K562 (cell line): ENCODE data around the gene AKAP14. TPM values are rescaled to one million over a fixed set of nuclear protein-coding genes. Genes with fewer than 3 reads are reported as not detected.
A peak's percentile ranks its signal among the peaks of the same experiment; 100 is the strongest.

Experiments used
- AFF4 ChIP-seq: sonication (generic); formaldehyde crosslinking; IDR thresholded peaks from 2 replicates; pipeline ENCODE4 v1.8.0; 2023; ENCODE audit warnings: mild to moderate bottlenecking, missing genetic modification reagents
- ATF2 ChIP-seq: sonication (generic); formaldehyde crosslinking; IDR thresholded peaks from 2 replicates; pipeline ENCODE4 v1.8.1; 2022; ENCODE audit warnings: missing genetic modification reagents
- CAMTA2 ChIP-seq: fragments of 250-450 bp; sonication (Bioruptor Pico); conservative IDR thresholded peaks from 2 replicates; pipeline ENCODE4 v1.5.1; 2022
- CXXC5 ChIP-seq: fragments of 250-450 bp; sonication (Bioruptor Pico); IDR thresholded peaks from 2 replicates; pipeline ENCODE4 v1.8.0; 2022; ENCODE audit warnings: inconsistent platforms, mild to moderate bottlenecking, moderate library complexity
- HDAC2 ChIP-seq: fragments of 450-650 bp; IDR thresholded peaks from 2 replicates; pipeline ENCODE4 v1.6.1; 2016; ENCODE audit warnings: mild to moderate bottlenecking
- KLF6 ChIP-seq: fragments of 250-450 bp; sonication (Bioruptor Pico); IDR thresholded peaks from 2 replicates; pipeline ENCODE4 v1.4.0; 2020; ENCODE audit warnings: mild to moderate bottlenecking, moderate library complexity, borderline replicate concordance
- RNF2 ChIP-seq: sonication (generic); IDR thresholded peaks from 2 replicates; pipeline ENCODE4 v1.6.1; 2016
- SMAD3 ChIP-seq: fragments of 450-650 bp; formaldehyde crosslinking; conservative IDR thresholded peaks from 2 replicates; pipeline ENCODE4 v1.4.0; 2020; ENCODE audit warnings: mild to moderate bottlenecking
- TAF1 ChIP-seq: IDR thresholded peaks from 2 replicates; pipeline ENCODE4 v1.6.1; 2011; ENCODE audit warnings: mild to moderate bottlenecking, low read length, moderate library complexity; ENCODE audit not compliant: insufficient read depth, control insufficient read depth, severe bottlenecking; ENCODE audit errors: extremely low read depth
- ZBTB40 ChIP-seq, 2 experiments: fragments of 450-650 bp in 1 of 2; sonication (generic) in 1 of 2; formaldehyde crosslinking in 1 of 2; IDR thresholded peaks; 2 replicates each; pipeline versions ENCODE4 v1.7.1 to v1.9.0; 2016 to 2022; ENCODE audit warnings: inconsistent platforms in 1 of 2, mild to moderate bottlenecking in 1 of 2, missing genetic modification reagents in 1 of 2
- ZNF133 ChIP-seq: fragments of 250-450 bp; sonication (Bioruptor Pico); IDR thresholded peaks from 2 replicates; pipeline ENCODE4 v1.4.0; 2020; ENCODE audit warnings: mild to moderate bottlenecking
- ZNF766 ChIP-seq: fragments of 200-800 bp; sonication (Bioruptor generic); conservative IDR thresholded peaks from 2 replicates; pipeline ENCODE4 v1.6.1; 2016; ENCODE audit warnings: missing genetic modification characterization, missing compliant biosample characterization
- polyA plus RNA-seq, 8 experiments: library from polyadenylated mRNA; depleted of rRNA in 4 of 8; stranded (reverse) in 5 of 8; unstranded in 3 of 8; fragments of >200 nt; fragmentation: Nextera tagmentation in 2 of 8; fragmentation: Illumina TruSeq in 1 of 8; extraction: Ambion mirVana in 2 of 8; extraction: Trizol in 1 of 8; gene quantifications; 2 replicates each; pipeline versions ENCODE4 v1.2.1 to v1.2.3, GENCODE V29; 2011 to 2014; ENCODE audit warnings: inconsistent platforms in 1 of 8, missing spikeins in 1 of 8
- total RNA-seq, 7 experiments: library from RNA; depleted of rRNA in 6 of 7; stranded (reverse); fragments of >200 nt in 6 of 7; fragmentation: Illumina TruSeq in 2 of 7; extraction: Trizol in 2 of 7; gene quantifications; 2 replicates each; pipeline versions ENCODE4 v1.2.1 to v1.2.3, GENCODE V29; 2011 to 2021; ENCODE audit warnings: low replicate concordance in 1 of 7

AKAP14 gene
- total and polyA plus RNA-seq, 9 of the 15 experiments (the other 6 are each of a cell fraction or from before 2014, with no cell fraction given): not detected

GRCh38 chrX:119943185-119943988 is 47.7 kb downstream of the AKAP14 start, which contains the start of gene NKAP (continued):
- peak; percentile 98 for TF ChIP-seq ZBTB40 (IDR thresholded peaks at IDR 0.05)
- no peak for TF ChIP-seq ZBTB40 (CRISPR knock-in tag; IDR thresholded peaks at IDR 0.05)
- peak; percentile 62 for TF ChIP-seq CXXC5 (CRISPR knock-in tag)
- TF ChIP-seq RNF2: peak; percentile 26; the same call in 1 of the 2 replicates
- TF ChIP-seq ZNF133 (CRISPR knock-in tag): no peak
- TF ChIP-seq ATF2 (CRISPR knock-in tag): no peak
- TF ChIP-seq HDAC2: no peak
- TF ChIP-seq CAMTA2: no peak
- peak; percentile 67; the same call in 1 of the 2 replicates for TF ChIP-seq ZNF766 (CRISPR knock-in tag)
- peak; percentile 80 for TF ChIP-seq TAF1
- TF ChIP-seq AFF4 (CRISPR knock-in tag): 0 out of 2 replicates have a peak, but pooled peaks have one; percentile 81
- TF ChIP-seq KLF6 (CRISPR knock-in tag): no peak
- TF ChIP-seq SMAD3 (CRISPR knock-in tag): 0 out of 2 replicates have a peak, but pooled peaks have one; percentile 2
